HepG2 (cell line): ENCODE measurements around the gene ADAM8. TPM values are rescaled to one million over a fixed set of nuclear protein-coding genes. Genes with fewer than 3 reads are reported as not detected.

Experiments
- ATAC-seq: fragments of 200-7000 bp; cut with Tn5 transposase; 3 replicates; pipeline ENCODE4 v1.9.1; 2020; ENCODE audit warnings: mild to moderate bottlenecking, moderate library complexity
- BruUV-seq: library from RNA; stranded (reverse); fragments of 400-500 nt; replicated peaks from 2 replicates; lab custom pipeline; 2021; lab: Mats Ljungman, UMichigan
- CTCF ChIA-PET: fragments of 300-600 bp; formaldehyde crosslinking; extraction: SDS; loops from one replicate; lab custom pipeline; 2021; ENCODE audit warnings: low total read pairs, inconsistent platforms, low intra/inter-chr PET ratio; lab: Yijun Ruan, JAX
- POLR2A ChIA-PET: fragments of 350-600 bp; sonication (Branson Sonifier 250); formaldehyde crosslinking; loops from one replicate; lab custom pipeline; 2020; ENCODE audit warnings: antibody characterized with exemption, inconsistent platforms; lab: Yijun Ruan, JAX
- DNase-seq: peaks from one replicate; pipeline ENCODE4 v3.0.0-alpha.2; 2015; ENCODE audit warnings: low spot score
- FAIRE-seq: peaks from 3 replicates; lab custom pipeline; 2011; peaks lifted over from hg19 to GRCh38; lab: Jason Lieb, UNC
- H2AFZ ChIP-seq: one replicate; pipeline ENCODE4 v1.6.1; 2011; ENCODE audit warnings: low read length, inconsistent platforms
- H3K27ac ChIP-seq: fragments of 300-600 bp; 3 replicates; pipeline ENCODE4 v1.8.0; 2011; ENCODE audit warnings: mixed run types, mild to moderate bottlenecking, mixed read lengths, low read length, inconsistent platforms; ENCODE audit not compliant: insufficient read depth; ENCODE audit errors: extremely low read length
- H3K27me3 ChIP-seq, 2 experiments: fragments of 200-600 bp in 1 of 2; 2 replicates in 1 of 2; 3 replicates in 1 of 2; pipeline versions ENCODE4 v1.6.0 to v1.8.0; 2011; ENCODE audit warnings: low read length in 2 of 2, mild to moderate bottlenecking in 2 of 2, moderate library complexity in 2 of 2, inconsistent platforms in 1 of 2; ENCODE audit not compliant: insufficient read depth in 2 of 2, control insufficient read depth in 1 of 2
- H3K36me3 ChIP-seq, 2 experiments: fragments of 200-600 bp in 1 of 2; replicated peaks in 1 of 2; 2 replicates in 1 of 2; 3 replicates in 1 of 2; pipeline versions ENCODE4 v1.5.1 to v1.8.0; 2011; ENCODE audit warnings: low read length in 2 of 2, inconsistent platforms in 1 of 2; ENCODE audit not compliant: insufficient read depth in 2 of 2, control insufficient read depth in 1 of 2
- H3K4me1 ChIP-seq: 2 replicates; pipeline ENCODE4 v1.5.1; 2012; ENCODE audit warnings: low read length, inconsistent platforms; ENCODE audit not compliant: insufficient read depth
- H3K4me2 ChIP-seq: 2 replicates; pipeline ENCODE4 v1.6.0; 2011; ENCODE audit warnings: low read depth, low read length, inconsistent platforms
- H3K4me3 ChIP-seq, 3 experiments: fragments of 200-600 bp in 1 of 3; sonication (generic), shearing (Covaris generic) in 1 of 3; replicated peaks in 1 of 3; 2 replicates each; pipeline ENCODE4 v1.5.1; 2011 to 2016; ENCODE audit warnings: low read length in 3 of 3, inconsistent platforms in 2 of 3, low read depth in 2 of 3, mild to moderate bottlenecking in 2 of 3, control low read depth in 1 of 3, mixed read lengths in 1 of 3; ENCODE audit not compliant: insufficient read depth in 1 of 3
- H3K79me2 ChIP-seq: one replicate; pipeline ENCODE4 v1.6.1; 2011; ENCODE audit warnings: low read length, inconsistent platforms; ENCODE audit not compliant: insufficient read depth
- H3K9ac ChIP-seq: 2 replicates; pipeline ENCODE4 v1.6.0; 2011; ENCODE audit warnings: mild to moderate bottlenecking, low read depth, low read length, inconsistent platforms; ENCODE audit not compliant: insufficient read depth
- H3K9me3 ChIP-seq: 2 replicates; pipeline ENCODE4 v1.5.1; 2012; ENCODE audit warnings: mild to moderate bottlenecking, low read length
- H4K20me1 ChIP-seq: 2 replicates; pipeline ENCODE4 v1.6.0; 2011; ENCODE audit warnings: inconsistent platforms, mild to moderate bottlenecking, low read length, moderate library complexity; ENCODE audit not compliant: insufficient read depth
- ATF7 ChIP-seq, 2 experiments: fragments of 450-650 bp in 1 of 2; sonication (generic) in 1 of 2; formaldehyde crosslinking in 1 of 2; IDR thresholded peaks; 2 replicates each; pipeline versions ENCODE4 v1.4.0 to v1.6.1; 2016 to 2020; ENCODE audit warnings: antibody characterized with exemption in 1 of 2, mild to moderate bottlenecking in 1 of 2, missing genetic modification reagents in 1 of 2
- ELK4 ChIP-seq: sonication (generic); formaldehyde crosslinking; IDR thresholded peaks from 2 replicates; pipeline ENCODE4 v1.9.0; 2021; ENCODE audit warnings: missing genetic modification reagents, borderline replicate concordance
- IKZF4 ChIP-seq: sonication (generic); formaldehyde crosslinking; IDR thresholded peaks from 2 replicates; pipeline ENCODE4 v1.5.1; 2020; ENCODE audit warnings: borderline replicate concordance, mild to moderate bottlenecking, low read depth, missing genetic modification reagents; ENCODE audit errors: not compliant biosample characterization
- MEIS1 ChIP-seq: sonication (generic); formaldehyde crosslinking; IDR thresholded peaks from 2 replicates; pipeline ENCODE4 v1.9.0; 2021; ENCODE audit warnings: mild to moderate bottlenecking, missing genetic modification reagents, moderate library complexity, borderline replicate concordance
- NFKBIZ ChIP-seq: IDR thresholded peaks from 2 replicates; pipeline ENCODE4 v1.6.1; 2018; ENCODE audit warnings: missing genetic modification reagents, missing compliant biosample characterization
- PHF21A ChIP-seq: sonication (generic); formaldehyde crosslinking; IDR thresholded peaks from 2 replicates; pipeline ENCODE4 v1.5.0; 2020; ENCODE audit warnings: mild to moderate bottlenecking, missing genetic modification reagents
- PRPF4 ChIP-seq: fragments of 200-400 bp; formaldehyde crosslinking; IDR thresholded peaks from 2 replicates; pipeline ENCODE4 v1.6.1; 2016; ENCODE audit warnings: low read length, low read depth; ENCODE audit not compliant: poor library complexity, severe bottlenecking
- RAD51 ChIP-seq: fragments of 450-650 bp; IDR thresholded peaks from 2 replicates; pipeline ENCODE4 v1.6.1; 2016; ENCODE audit warnings: borderline replicate concordance
- SMARCC2 ChIP-seq: fragments of 450-650 bp; IDR thresholded peaks from 2 replicates; pipeline ENCODE4 v1.6.1; 2017; ENCODE audit warnings: antibody characterized with exemption, mild to moderate bottlenecking
- SMARCE1 ChIP-seq: fragments of 450-650 bp; IDR thresholded peaks from 2 replicates; pipeline ENCODE4 v1.6.1; 2017; ENCODE audit warnings: borderline replicate concordance
- U2AF1 ChIP-seq: fragments of 200-400 bp; formaldehyde crosslinking; optimal IDR thresholded peaks from 2 replicates; pipeline ENCODE3; 2017; ENCODE audit warnings: mild to moderate bottlenecking, low read depth, low read length
- USF2 ChIP-seq, 2 experiments: sonication (generic) in 1 of 2; formaldehyde crosslinking in 1 of 2; IDR thresholded peaks; 2 replicates each; pipeline versions ENCODE4 v1.5.1 to v1.6.1; 2011 to 2020; ENCODE audit warnings: borderline replicate concordance in 1 of 2, low read depth in 1 of 2, low read length in 1 of 2, mild to moderate bottlenecking in 1 of 2, missing genetic modification reagents in 1 of 2, moderate library complexity in 1 of 2
- ZC3H4 ChIP-seq: sonication (generic); formaldehyde crosslinking; IDR thresholded peaks from 2 replicates; pipeline ENCODE4 v1.4.0; 2020; ENCODE audit warnings: missing genetic modification reagents, borderline replicate concordance
- ZKSCAN5 ChIP-seq: sonication (generic); formaldehyde crosslinking; IDR thresholded peaks from 2 replicates; pipeline ENCODE4 v1.5.1; 2020; ENCODE audit warnings: mild to moderate bottlenecking, missing genetic modification reagents
- ZMYM3 ChIP-seq: sonication (generic); formaldehyde crosslinking; IDR thresholded peaks from 2 replicates; pipeline ENCODE4 v1.5.1; 2020; ENCODE audit warnings: mild to moderate bottlenecking, missing genetic modification reagents
- ZNF282 ChIP-seq: fragments of 450-650 bp; IDR thresholded peaks from 2 replicates; pipeline ENCODE4 v1.6.1; 2018; ENCODE audit not compliant: partially characterized antibody
- ZNF414 ChIP-seq: sonication (generic); formaldehyde crosslinking; IDR thresholded peaks from 2 replicates; pipeline ENCODE4 v1.5.0; 2020; ENCODE audit warnings: missing genetic modification reagents
- ZNF430 ChIP-seq: sonication (generic); formaldehyde crosslinking; IDR thresholded peaks from 2 replicates; pipeline ENCODE4 v1.9.0; 2021; ENCODE audit warnings: mild to moderate bottlenecking, missing genetic modification reagents
- ZNF589 ChIP-seq: sonication (generic); formaldehyde crosslinking; conservative IDR thresholded peaks from 2 replicates; pipeline ENCODE4 v1.8.0; 2022; ENCODE audit warnings: mild to moderate bottlenecking, moderate library complexity, missing genetic modification reagents
- ZNF746 ChIP-seq: sonication (generic); formaldehyde crosslinking; IDR thresholded peaks from 2 replicates; pipeline ENCODE4 v1.8.0; 2022; ENCODE audit warnings: mild to moderate bottlenecking, missing genetic modification reagents
- ZNF841 ChIP-seq: sonication (generic); formaldehyde crosslinking; IDR thresholded peaks from 2 replicates; pipeline ENCODE4 v1.8.1; 2023; ENCODE audit warnings: missing genetic modification reagents, borderline replicate concordance
- WGBS: methylation state at CpG from one replicate; pipeline ENCODE4 v1.1.6; 2017; ENCODE audit warnings: low lambda C conversion rate; 5-methylcytosine and 5-hydroxymethylcytosine counted together
- in situ Hi-C: cut with HindIII; loops from 2 replicates; pipeline ENCODE4 v1.10.0; 2017; ENCODE audit warnings: low pct_unique_long_range_greater_than_20kb; ENCODE audit not compliant: extremely low pct_ligation_motif_present
- intact Hi-C: fragments of 100-400 bp; cut with micrococcal nuclease; formaldehyde crosslinking; loops from one replicate; pipeline ENCODE4 v1.10.0; 2022; ENCODE audit not compliant: unreplicated experiment
- polyA plus RNA-seq, 8 experiments: library from polyadenylated mRNA; depleted of rRNA in 3 of 8; stranded (reverse) in 7 of 8; unstranded in 1 of 8; fragments of >200 nt; fragmentation: Illumina TruSeq in 4 of 8; extraction: Trizol in 4 of 8; gene quantifications; 2 replicates each; pipeline versions ENCODE4 v1.2.1 to v1.2.3, GENCODE V29; 2011 to 2016; ENCODE audit warnings: low read depth in 4 of 8, missing spikeins in 1 of 8, mixed read lengths in 1 of 8; ENCODE audit not compliant: insufficient read depth in 1 of 8
- total RNA-seq, 5 experiments: library from RNA; depleted of rRNA; stranded (reverse); fragments of >200 nt; fragmentation: Illumina TruSeq; extraction: Trizol; gene quantifications; 2 replicates each; pipeline ENCODE4 v1.2.3, GENCODE V29; 2016; ENCODE audit warnings: low read depth in 1 of 5

ADAM8 gene
- total and polyA plus RNA-seq, 2 of the 13 experiments (the other 11 are each of a cell fraction or from before 2014, with no cell fraction given): 0.24 to 0.93 TPM

GRCh38 chr10:133308421-133309099, 31.9 kb upstream of the ADAM8 start, which contains the start of the genes TUBGCP2 and ZNF511:
TUBGCP2 (minus strand) TSS chr10:133308872; CDS start chr10:133302941, 5,931 bp downstream.
ZNF511 (plus strand) TSS chr10:133308914; CDS start chr10:133308944, 30 bp downstream.
- ChIA-PET CTCF (interaction anchor here (1.4 kb wide), 1 partner anchor 10 kb away, joined by 5 read pairs; no protein-coding TSS in a partner anchor), POLR2A (no interaction called here)
- in situ Hi-C loops (no loop called here), intact Hi-C loops (no loop called here)
- Histone ChIP-seq H3K27ac (peak within 1 kb of the TSS; percentile 90), H3K27me3 (no peaks in the 10 kb centered on the region; a peak in 1 of 5 replicates), H4K20me1 (peaks cover 9% of the 10 kb centered on the region), H2AFZ (no peak within 1 kb of the TSS), H3K79me2 (peaks cover 33% of the 10 kb centered on the region), H3K36me3 (peaks cover 14 to 35% of the 10 kb centered on the region in 2 experiments; a peak in 4 of 5 replicates), H3K4me2 (peak within 1 kb of the TSS; percentile 85), H3K9ac (peak within 1 kb of the TSS; percentile 99), H3K4me3 (peak within 1 kb of the TSS; percentile 86 to 96 (median 95)), H3K9me3 (no peaks in the 10 kb centered on the region), H3K4me1 (peaks cover 15% of the 10 kb centered on the region)
- peak; percentile 85 for ATAC-seq
- FAIRE-seq: no peak
- BruUV-seq: TSS peak; percentile 72
- DNase-seq: peak; percentile 55
- WGBS: 2% methylated on average over 9 of the region's 89 CpGs
- TF ChIP-seq ELK4 (no peak), RAD51 (no peak), ATF7 (IDR thresholded peaks at IDR 0.05) (no peak; the same call in 1 of the 2 replicates), ATF7 (CRISPR knock-in tag; IDR thresholded peaks at IDR 0.05) (peak; percentile 72; the same call in 1 of the 2 replicates), ZNF746 (CRISPR knock-in tag) (no peak), U2AF1 (no peak), USF2 (IDR thresholded peaks at IDR 0.05; ENCODE audit: low read depth, low read length) (no peak), USF2 (CRISPR knock-in tag; IDR thresholded peaks at IDR 0.05; ENCODE audit: borderline replicate concordance) (no peak), NFKBIZ (no peak), ZKSCAN5 (CRISPR knock-in tag) (no peak), ZNF414 (CRISPR knock-in tag) (no peak), ZNF841 (CRISPR knock-in tag) (0 out of 2 replicates have a peak, but pooled peaks have one; percentile 27), ZC3H4 (CRISPR knock-in tag) (no peak), ZMYM3 (CRISPR knock-in tag) (no peak), ZNF589 (CRISPR knock-in tag) (no peak), ZNF430 (CRISPR knock-in tag) (no peak), SMARCC2 (no peak), SMARCE1 (no peak), ZNF282 (no peak), IKZF4 (CRISPR knock-in tag) (peak; percentile 71), MEIS1 (no peak), PHF21A (CRISPR knock-in tag) (no peak), PRPF4 (no peak)
